HepG2 (cell line): ENCODE measurements around the gene MTHFR. TPM values are rescaled to one million over a fixed set of nuclear protein-coding genes. Genes with fewer than 3 reads are reported as not detected.

Source experiments
- E2F1 ChIP-seq: sonication (generic); formaldehyde crosslinking; IDR thresholded peaks from 2 replicates; pipeline ENCODE4 v1.5.0; 2020; ENCODE audit warnings: missing genetic modification reagents
- GATAD1 ChIP-seq: IDR thresholded peaks from 2 replicates; pipeline ENCODE4 v1.6.1; 2016; ENCODE audit warnings: missing genetic modification reagents, missing compliant biosample characterization
- ISL2 ChIP-seq: sonication (generic); formaldehyde crosslinking; IDR thresholded peaks from 2 replicates; pipeline ENCODE4 v1.5.0; 2020; ENCODE audit warnings: missing genetic modification reagents
- MAFK ChIP-seq, 2 experiments: IDR thresholded peaks in 1 of 2; conservative IDR thresholded peaks in 1 of 2; 2 replicates each; pipeline ENCODE4 v1.6.1; 2011; ENCODE audit warnings: improper control_type of control experiment in 2 of 2, low read length in 2 of 2
- PRMT3 ChIP-seq: sonication (generic); formaldehyde crosslinking; IDR thresholded peaks from 2 replicates; pipeline ENCODE4 v1.8.1; 2022; ENCODE audit warnings: low read depth, mild to moderate bottlenecking, moderate library complexity, missing genetic modification reagents, borderline replicate concordance
- ZFP37 ChIP-seq: sonication (generic); formaldehyde crosslinking; IDR thresholded peaks from 2 replicates; pipeline ENCODE4 v1.4.0; 2020; ENCODE audit warnings: missing genetic modification reagents, borderline replicate concordance
- ZNF513 ChIP-seq: sonication (generic); formaldehyde crosslinking; conservative IDR thresholded peaks from 2 replicates; pipeline ENCODE4 v1.5.0; 2020; ENCODE audit warnings: missing genetic modification reagents
- ZNF703 ChIP-seq: sonication (generic); formaldehyde crosslinking; IDR thresholded peaks from 2 replicates; pipeline ENCODE4 v1.5.1; 2020; ENCODE audit warnings: missing genetic modification reagents, mild to moderate bottlenecking, moderate library complexity, borderline replicate concordance
- ZNF891 ChIP-seq: sonication (generic); formaldehyde crosslinking; IDR thresholded peaks from 2 replicates; pipeline ENCODE4 v1.5.0; 2020; ENCODE audit warnings: mild to moderate bottlenecking, missing genetic modification reagents
- polyA plus RNA-seq, 8 experiments: library from polyadenylated mRNA; depleted of rRNA in 3 of 8; stranded (reverse) in 7 of 8; unstranded in 1 of 8; fragments of >200 nt; fragmentation: Illumina TruSeq in 4 of 8; extraction: Trizol in 4 of 8; gene quantifications; 2 replicates each; pipeline versions ENCODE4 v1.2.1 to v1.2.3, GENCODE V29; 2011 to 2016; ENCODE audit warnings: low read depth in 4 of 8, missing spikeins in 1 of 8, mixed read lengths in 1 of 8; ENCODE audit not compliant: insufficient read depth in 1 of 8
- total RNA-seq, 5 experiments: library from RNA; depleted of rRNA; stranded (reverse); fragments of >200 nt; fragmentation: Illumina TruSeq; extraction: Trizol; gene quantifications; 2 replicates each; pipeline ENCODE4 v1.2.3, GENCODE V29; 2016; ENCODE audit warnings: low read depth in 1 of 5
- TF ChIP-seq, protein P1 (sequence below): sonication (generic); formaldehyde crosslinking; IDR thresholded peaks from 2 replicates; pipeline ENCODE4 v1.4.0; 2020; ENCODE audit warnings: mild to moderate bottlenecking, missing genetic modification reagents
- TF ChIP-seq, protein P2 (sequence below): sonication (generic); formaldehyde crosslinking; conservative IDR thresholded peaks from 2 replicates; pipeline ENCODE4 v1.4.0; 2020; ENCODE audit warnings: missing genetic modification reagents

MTHFR gene
- total and polyA plus RNA-seq, 2 of the 13 experiments (the other 11 are each of a cell fraction or from before 2014, with no cell fraction given), result 3.8 to 8.2 TPM

DNA sequence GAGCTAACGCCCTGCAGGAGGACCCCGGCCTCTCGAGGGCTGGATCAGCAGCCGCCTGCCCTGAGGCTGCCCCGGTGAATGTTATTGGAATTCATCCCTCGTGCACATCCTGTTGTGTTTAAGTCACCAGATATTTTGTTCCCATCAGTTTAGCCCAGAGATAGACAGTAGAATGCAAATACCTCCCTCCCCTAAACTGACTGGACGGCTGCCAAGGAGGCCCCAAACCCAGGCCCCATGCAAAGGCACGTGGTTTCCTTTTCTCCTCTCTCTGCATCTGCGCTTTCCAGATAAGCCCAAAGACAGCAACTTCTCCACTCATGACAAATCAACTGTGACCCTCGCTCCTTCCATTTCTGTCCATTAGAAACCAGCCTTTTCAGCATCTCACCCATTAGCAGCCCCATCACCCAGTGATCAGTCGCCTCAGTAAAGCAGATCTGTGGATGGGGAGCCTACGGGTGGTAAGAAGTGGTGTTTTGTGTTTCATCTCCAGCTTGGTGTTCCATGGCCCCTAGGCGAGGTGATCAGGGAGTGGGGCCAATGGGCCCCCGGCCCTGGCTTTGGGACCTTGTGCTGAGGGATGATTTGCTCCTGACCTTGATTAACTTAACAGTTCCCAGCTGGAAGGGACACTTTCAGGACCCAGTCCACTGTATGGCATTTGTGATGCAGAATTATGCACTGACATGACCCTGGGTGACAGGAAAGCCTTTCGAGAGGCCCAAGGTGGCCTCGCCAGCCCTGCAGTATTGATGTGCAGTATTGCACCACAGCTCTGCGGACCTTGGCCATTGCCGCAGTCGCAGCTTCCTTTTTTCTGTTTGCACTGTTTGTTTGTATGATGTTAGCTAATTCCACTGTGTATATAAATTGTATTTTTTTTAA is 36.6 kb upstream of the MTHFR start (continued):
- TF ChIP-seq E2F1 (0 out of 2 replicates have a peak, but pooled peaks have one; percentile 33), ZNF703 (peak; percentile 35), ZFP37 (CRISPR knock-in tag) (peak; percentile 68; the same call in 1 of the 2 replicates), ZNF513 (CRISPR knock-in tag) (no peak), ISL2 (CRISPR knock-in tag) (peak; percentile 86; the same call in 1 of the 2 replicates), PRMT3 (CRISPR knock-in tag) (no peak), MAFK (conservative IDR thresholded peaks at IDR 0.05 in 1 of 2, IDR thresholded peaks at IDR 0.05 in 1 of 2; ENCODE audit: low read length in 2 of 2) (no peak), GATAD1 (peak; percentile 43; the same call in 1 of the 2 replicates), ZNF891 (CRISPR knock-in tag) (no peak)
- TF ChIP-seq, protein P1, sequence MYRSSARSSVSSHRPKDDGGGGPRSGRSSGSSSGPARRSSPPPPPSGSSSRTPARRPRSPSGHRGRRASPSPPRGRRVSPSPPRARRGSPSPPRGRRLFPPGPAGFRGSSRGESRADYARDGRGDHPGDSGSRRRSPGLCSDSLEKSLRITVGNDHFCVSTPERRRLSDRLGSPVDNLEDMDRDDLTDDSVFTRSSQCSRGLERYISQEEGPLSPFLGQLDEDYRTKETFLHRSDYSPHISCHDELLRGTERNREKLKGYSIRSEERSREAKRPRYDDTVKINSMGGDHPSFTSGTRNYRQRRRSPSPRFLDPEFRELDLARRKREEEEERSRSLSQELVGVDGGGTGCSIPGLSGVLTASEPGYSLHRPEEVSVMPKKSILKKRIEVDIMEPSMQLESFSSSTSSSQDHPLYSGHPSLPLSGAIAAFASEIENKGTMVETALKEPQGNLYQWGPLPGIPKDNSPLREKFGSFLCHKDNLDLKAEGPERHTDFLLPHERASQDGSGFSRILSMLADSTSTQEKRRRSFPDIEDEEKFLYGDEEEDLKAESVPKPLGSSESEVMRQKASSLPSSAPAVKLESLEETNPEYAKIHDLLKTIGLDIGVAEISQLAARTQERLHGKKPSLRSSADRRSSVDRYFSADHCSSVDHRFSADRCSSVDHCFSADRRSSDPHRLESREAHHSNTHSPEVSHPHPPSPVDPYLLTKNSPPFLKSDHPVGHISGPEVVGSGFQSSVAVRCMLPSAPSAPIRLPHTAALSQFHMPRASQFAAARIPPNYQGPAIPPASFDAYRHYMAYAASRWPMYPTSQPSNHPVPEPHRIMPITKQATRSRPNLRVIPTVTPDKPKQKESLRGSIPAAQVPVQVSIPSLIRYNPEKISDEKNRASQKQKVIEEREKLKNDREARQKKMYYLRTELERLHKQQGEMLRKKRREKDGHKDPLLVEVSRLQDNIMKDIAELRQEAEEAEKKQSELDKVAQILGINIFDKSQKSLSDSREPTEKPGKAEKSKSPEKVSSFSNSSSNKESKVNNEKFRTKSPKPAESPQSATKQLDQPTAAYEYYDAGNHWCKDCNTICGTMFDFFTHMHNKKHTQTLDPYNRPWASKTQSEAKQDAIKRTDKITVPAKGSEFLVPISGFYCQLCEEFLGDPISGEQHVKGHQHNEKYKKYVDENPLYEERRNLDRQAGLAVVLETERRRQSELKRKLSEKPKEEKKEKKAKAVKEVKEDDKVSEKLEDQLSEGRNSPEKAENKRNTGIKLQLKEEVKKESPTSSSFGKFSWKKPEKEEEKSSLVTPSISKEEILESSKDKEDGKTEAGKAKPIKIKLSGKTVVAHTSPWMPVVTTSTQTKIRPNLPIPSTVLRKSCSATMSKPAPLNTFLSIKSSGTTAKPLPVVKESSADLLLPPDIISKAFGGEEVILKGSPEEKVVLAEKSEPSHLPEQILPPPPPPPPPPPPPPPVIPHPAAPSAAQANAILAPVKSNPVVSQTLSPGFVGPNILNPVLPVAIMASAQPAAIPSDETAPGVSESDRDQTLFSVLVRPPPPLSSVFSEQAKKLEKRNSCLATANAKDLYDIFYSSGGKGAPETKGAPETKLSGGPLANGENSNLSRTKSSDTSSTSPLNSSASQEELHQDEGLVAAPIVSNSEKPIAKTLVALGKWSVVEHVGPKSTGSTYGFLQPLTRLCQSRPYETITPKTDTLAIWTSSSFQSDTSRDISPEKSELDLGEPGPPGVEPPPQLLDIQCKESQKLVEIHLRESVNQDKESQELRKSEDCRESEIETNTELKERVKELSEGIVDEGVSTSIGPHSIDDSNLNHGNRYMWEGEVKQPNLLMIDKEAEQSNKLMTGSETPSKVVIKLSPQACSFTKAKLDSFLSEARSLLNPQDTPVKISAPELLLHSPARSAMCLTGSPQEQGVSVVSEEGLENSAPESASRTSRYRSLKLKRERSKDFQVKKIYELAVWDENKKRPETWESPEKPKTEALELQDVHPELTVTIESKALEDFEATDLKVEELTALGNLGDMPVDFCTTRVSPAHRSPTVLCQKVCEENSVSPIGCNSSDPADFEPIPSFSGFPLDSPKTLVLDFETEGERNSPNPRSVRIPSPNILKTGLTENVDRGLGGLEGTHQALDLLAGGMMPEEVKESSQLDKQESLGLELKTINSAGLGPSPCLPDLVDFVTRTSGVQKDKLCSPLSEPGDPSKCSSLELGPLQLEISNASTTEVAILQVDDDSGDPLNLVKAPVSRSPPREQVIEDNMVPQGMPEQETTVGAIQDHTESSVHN (CRISPR knock-in tag), result no peak
- TF ChIP-seq, protein P2, sequence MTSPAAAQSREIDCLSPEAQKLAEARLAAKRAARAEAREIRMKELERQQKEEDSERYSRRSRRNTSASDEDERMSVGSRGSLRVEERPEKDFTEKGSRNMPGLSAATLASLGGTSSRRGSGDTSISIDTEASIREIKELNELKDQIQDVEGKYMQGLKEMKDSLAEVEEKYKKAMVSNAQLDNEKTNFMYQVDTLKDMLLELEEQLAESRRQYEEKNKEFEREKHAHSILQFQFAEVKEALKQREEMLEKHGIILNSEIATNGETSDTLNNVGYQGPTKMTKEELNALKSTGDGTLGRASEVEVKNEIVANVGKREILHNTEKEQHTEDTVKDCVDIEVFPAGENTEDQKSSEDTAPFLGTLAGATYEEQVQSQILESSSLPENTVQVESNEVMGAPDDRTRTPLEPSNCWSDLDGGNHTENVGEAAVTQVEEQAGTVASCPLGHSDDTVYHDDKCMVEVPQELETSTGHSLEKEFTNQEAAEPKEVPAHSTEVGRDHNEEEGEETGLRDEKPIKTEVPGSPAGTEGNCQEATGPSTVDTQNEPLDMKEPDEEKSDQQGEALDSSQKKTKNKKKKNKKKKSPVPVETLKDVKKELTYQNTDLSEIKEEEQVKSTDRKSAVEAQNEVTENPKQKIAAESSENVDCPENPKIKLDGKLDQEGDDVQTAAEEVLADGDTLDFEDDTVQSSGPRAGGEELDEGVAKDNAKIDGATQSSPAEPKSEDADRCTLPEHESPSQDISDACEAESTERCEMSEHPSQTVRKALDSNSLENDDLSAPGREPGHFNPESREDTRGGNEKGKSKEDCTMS (CRISPR knock-in tag), result no peak
